ENCODE data around the gene CRTC1. TPM values are rescaled to one million over a fixed set of nuclear protein-coding genes. Genes with fewer than 3 reads are reported as not detected.

Gene CRTC1
- total and polyA plus RNA-seq, 7 donors = 4.5 to 12.5 (median 8.1) TPM

DNA sequence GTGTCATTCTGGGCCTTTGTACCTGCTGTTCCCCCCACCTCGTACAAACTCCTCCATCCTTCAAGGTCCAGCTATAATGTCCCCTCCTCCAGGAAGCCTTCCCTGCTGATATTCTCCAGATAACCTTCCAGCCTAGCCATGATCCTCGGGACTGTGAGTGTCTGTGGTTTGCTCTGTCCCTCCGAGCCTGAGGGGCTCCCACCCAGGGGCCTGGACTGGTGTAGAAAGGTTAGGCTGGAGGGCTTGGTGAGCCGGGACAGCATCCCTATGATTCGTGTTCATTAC lies 110.5 kb downstream of the CRTC1 start:
- no peak for TF ChIP-seq CTCF (IDR thresholded peaks at IDR 0.05)
- Histone ChIP-seq H3K4me1 (peaks cover 10% of the 10 kb centered on the region), H3K4me3 (no peak overlapping the region), H3K9me3 (no peaks in the 10 kb centered on the region), H3K36me3 (ENCODE audit: insufficient read depth in 1 of 2, low read depth in 1 of 2) (no peaks in the 10 kb centered on the region), H3K27ac (no peak overlapping the region), H3K27me3 (ENCODE audit: insufficient read depth in 3 of 3, low read length in 2 of 3) (peaks cover 0 to 91% (median 31%) of the 10 kb centered on the region in 3 donors)
- DNase-seq (no peak), ATAC-seq (no peak)
- intact Hi-C loops (cut with DNase I) = no loop called here
- WGBS, 3 donors = 63 to 67% (median 64%) methylated on average over 5 of the region's 5 CpGs

DNA sequence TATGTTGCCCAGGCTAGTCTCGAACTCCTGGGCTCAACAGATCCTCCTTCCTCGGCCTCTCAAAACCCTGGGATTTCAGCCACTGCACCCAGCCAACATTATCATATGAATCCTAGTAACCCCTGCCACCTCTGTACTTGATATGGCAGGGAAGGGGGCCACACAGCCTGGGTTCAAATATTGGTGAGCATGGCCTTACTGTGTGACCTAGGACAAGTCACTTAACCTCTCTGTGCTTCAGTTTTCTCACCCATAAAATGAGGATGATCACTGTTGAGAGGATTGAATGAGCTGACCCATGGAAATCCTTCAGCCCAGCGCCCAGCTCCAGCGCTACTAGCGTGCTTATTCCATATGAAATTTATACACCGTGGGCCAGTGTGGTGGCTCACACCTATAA lies 111.2 kb downstream of the CRTC1 start:
- no peak for DNase-seq
- intact Hi-C loops (cut with DNase I) = no loop called here
- TF ChIP-seq CTCF (IDR thresholded peaks at IDR 0.05) = no peak
- H3K27ac ChIP-seq = no peak overlapping the region
- peaks cover 10% of the 10 kb centered on the region for H3K4me1 ChIP-seq
- WGBS, 3 donors = 89 to 95% (median 93%) methylated on average over 6 of the region's 6 CpGs
- no peak for ATAC-seq
- H3K36me3 ChIP-seq (ENCODE audit: insufficient read depth in 1 of 2, low read depth in 1 of 2) = no peaks in the 10 kb centered on the region
- no peak overlapping the region for H3K4me3 ChIP-seq
- H3K9me3 ChIP-seq = no peaks in the 10 kb centered on the region
- H3K27me3 ChIP-seq (ENCODE audit: insufficient read depth in 3 of 3, low read length in 2 of 3) = peaks cover 0 to 89% (median 27%) of the 10 kb centered on the region in 3 donors

GRCh38 chr19:18795540-18795939 lies 112.1 kb downstream of the CRTC1 start:
- WGBS, 3 donors = 6 to 10% (median 7%) methylated on average over 17 to 21 of the region's 21 CpGs
- H3K27me3 ChIP-seq (ENCODE audit: insufficient read depth in 3 of 3, low read length in 2 of 3) = peaks cover 0 to 86% (median 24%) of the 10 kb centered on the region in 3 donors
- intact Hi-C loops (cut with DNase I) = no loop called here

GRCh38 chr19:18796239-18796638 lies 112.8 kb downstream of the CRTC1 start:
- no peak for TF ChIP-seq CTCF (IDR thresholded peaks at IDR 0.05)
- 73 to 78% (median 74%) methylated on average over 2 of the region's 2 CpGs for WGBS, 3 donors
- H3K36me3 ChIP-seq (ENCODE audit: insufficient read depth in 1 of 2, low read depth in 1 of 2) = no peaks in the 10 kb centered on the region
- peaks cover 0 to 79% (median 17%) of the 10 kb centered on the region in 3 donors for H3K27me3 ChIP-seq (ENCODE audit: insufficient read depth in 3 of 3, low read length in 2 of 3)
- H3K4me1 ChIP-seq = no peaks in the 10 kb centered on the region
- H3K9me3 ChIP-seq = no peaks in the 10 kb centered on the region
- DNase-seq = no peak
- H3K27ac ChIP-seq = no peak overlapping the region
- no peak overlapping the region for H3K4me3 ChIP-seq
- intact Hi-C loops (cut with DNase I) = no loop called here
- ATAC-seq = no peak

More at GRCh38 chr19:18795540-18795939, 112.1 kb downstream of the CRTC1 start:
- H3K27ac ChIP-seq = no peak overlapping the region
- H3K9me3 ChIP-seq = no peaks in the 10 kb centered on the region
- ATAC-seq (peak in 2 of 4 donors; percentile 14 to 26), DNase-seq (peak in 1 of 2 donors; percentile 64)
- no peak for TF ChIP-seq CTCF (IDR thresholded peaks at IDR 0.05)
- no peaks in the 10 kb centered on the region for H3K36me3 ChIP-seq (ENCODE audit: insufficient read depth in 1 of 2, low read depth in 1 of 2)
- no peak overlapping the region for H3K4me3 ChIP-seq
- H3K4me1 ChIP-seq = peaks cover 4% of the 10 kb centered on the region

Data from psoas muscle (tissue), 8 donors.